ENCODE data around the gene PSMA4.

Gene PSMA4

GRCh38 chr15:78570710-78571109 is 30.5 kb downstream of the PSMA4 start:
- H3K27ac ChIP-seq, result no peak overlapping the region; the same call in 1 of the 2 replicates
- H3K4me3 ChIP-seq (IDR thresholded peaks at IDR 0.05; ENCODE audit: insufficient read depth, low read depth, low read length), result no peak overlapping the region
- peaks cover 15% of the 10 kb centered on the region for H4K20me1 ChIP-seq (ENCODE audit: insufficient read depth)
- no peak overlapping the region for H2AFZ ChIP-seq (ENCODE audit: low read depth)
- no peaks in the 10 kb centered on the region for H3K36me3 ChIP-seq (ENCODE audit: insufficient read depth)
- TF ChIP-seq CTCF (conservative IDR thresholded peaks at IDR 0.05; ENCODE audit: low read depth, low read length), result no peak
- peaks cover 58% of the 10 kb centered on the region for H3K4me1 ChIP-seq (ENCODE audit: low read depth, poor library complexity, severe bottlenecking)
- no peak overlapping the region for H3K9ac ChIP-seq
- H3K79me2 ChIP-seq (ENCODE audit: insufficient read depth, low read depth), result peaks cover 100% of the 10 kb centered on the region
- no peaks in the 10 kb centered on the region for H3K27me3 ChIP-seq (ENCODE audit: insufficient read depth, low read depth)
- peak overlapping the region; percentile 3; the same call in 1 of the 2 replicates for H3K4me2 ChIP-seq

DNA sequence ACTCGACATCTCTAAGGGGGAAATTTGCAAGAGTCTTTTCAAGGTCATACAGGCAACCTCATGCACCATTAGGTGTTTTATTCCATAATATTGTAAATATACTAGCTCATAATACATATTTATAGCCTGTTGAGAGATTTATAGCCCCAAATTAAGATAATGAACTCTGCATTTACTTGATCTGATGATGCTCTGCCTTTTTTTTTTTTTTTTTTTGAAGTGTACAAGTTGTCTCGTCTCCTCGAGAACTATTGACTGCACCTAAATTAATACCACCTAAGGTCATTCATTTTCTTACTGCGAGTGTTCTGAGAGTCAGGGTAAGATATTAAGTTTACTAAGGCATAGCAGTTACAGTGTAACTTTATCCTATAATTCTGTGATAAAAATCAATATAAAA is 31.1 kb downstream of the PSMA4 start:
- Histone ChIP-seq H3K4me2 (peak overlapping the region; percentile 3; the same call in 1 of the 2 replicates), H3K27ac (no peak overlapping the region), H3K4me3 (IDR thresholded peaks at IDR 0.05; ENCODE audit: insufficient read depth, low read depth, low read length) (no peak overlapping the region), H3K79me2 (ENCODE audit: insufficient read depth, low read depth) (peaks cover 100% of the 10 kb centered on the region), H4K20me1 (ENCODE audit: insufficient read depth) (peaks cover 16% of the 10 kb centered on the region), H3K4me1 (ENCODE audit: low read depth, poor library complexity, severe bottlenecking) (peaks cover 59% of the 10 kb centered on the region), H2AFZ (ENCODE audit: low read depth) (no peak overlapping the region), H3K36me3 (ENCODE audit: insufficient read depth) (no peaks in the 10 kb centered on the region), H3K9ac (no peak overlapping the region), H3K27me3 (ENCODE audit: insufficient read depth, low read depth) (no peaks in the 10 kb centered on the region)
- TF ChIP-seq CTCF (conservative IDR thresholded peaks at IDR 0.05; ENCODE audit: low read depth, low read length), result no peak

GRCh38 chr15:78573416-78573815 is 33.2 kb downstream of the PSMA4 start:
- no peak overlapping the region for H3K9ac ChIP-seq
- H3K4me3 ChIP-seq (IDR thresholded peaks at IDR 0.05; ENCODE audit: insufficient read depth, low read depth, low read length), result no peak overlapping the region
- H3K79me2 ChIP-seq (ENCODE audit: insufficient read depth, low read depth), result peaks cover 99% of the 10 kb centered on the region
- no peaks in the 10 kb centered on the region; the same call in 1 of the 2 replicates for H3K36me3 ChIP-seq (ENCODE audit: insufficient read depth)
- H4K20me1 ChIP-seq (ENCODE audit: insufficient read depth), result peaks cover 16% of the 10 kb centered on the region
- H3K4me1 ChIP-seq (ENCODE audit: low read depth, poor library complexity, severe bottlenecking), result peaks cover 48% of the 10 kb centered on the region
- H3K27me3 ChIP-seq (ENCODE audit: insufficient read depth, low read depth), result no peaks in the 10 kb centered on the region
- no peak overlapping the region for H3K4me2 ChIP-seq
- no peak overlapping the region for H3K27ac ChIP-seq
- no peak for TF ChIP-seq CTCF (conservative IDR thresholded peaks at IDR 0.05; ENCODE audit: low read depth, low read length)
- no peak overlapping the region for H2AFZ ChIP-seq (ENCODE audit: low read depth)

GRCh38 chr15:78574944-78575343 is 34.7 kb downstream of the PSMA4 start:
- Histone ChIP-seq H2AFZ (ENCODE audit: low read depth) (no peak overlapping the region), H3K79me2 (ENCODE audit: insufficient read depth, low read depth) (peaks cover 99% of the 10 kb centered on the region), H3K36me3 (ENCODE audit: insufficient read depth) (no peaks in the 10 kb centered on the region; the same call in 1 of the 2 replicates), H3K4me1 (ENCODE audit: low read depth, poor library complexity, severe bottlenecking) (peaks cover 39% of the 10 kb centered on the region), H3K27ac (no peak overlapping the region), H4K20me1 (ENCODE audit: insufficient read depth) (peaks cover 16% of the 10 kb centered on the region), H3K9ac (no peak overlapping the region), H3K4me2 (no peak overlapping the region), H3K4me3 (IDR thresholded peaks at IDR 0.05; ENCODE audit: insufficient read depth, low read depth, low read length) (no peak overlapping the region), H3K27me3 (ENCODE audit: insufficient read depth, low read depth) (no peaks in the 10 kb centered on the region)
- no peak for TF ChIP-seq CTCF (conservative IDR thresholded peaks at IDR 0.05; ENCODE audit: low read depth, low read length)

Data from KMS-11 (cell line).